Bronchial smooth muscle cell (primary cell): ENCODE data around the gene COA3. TPM values are rescaled to one million over a fixed set of nuclear protein-coding genes. Genes with fewer than 3 reads are reported as not detected.

ENCODE experiments used
- total RNA-seq: library from RNA; depleted of rRNA; stranded (reverse); fragments of >200 nt; gene quantifications from 2 replicates; pipeline ENCODE4 v1.2.1, GENCODE V29; 2014

The COA3 gene, protein sequence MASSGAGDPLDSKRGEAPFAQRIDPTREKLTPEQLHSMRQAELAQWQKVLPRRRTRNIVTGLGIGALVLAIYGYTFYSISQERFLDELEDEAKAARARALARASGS
- 70.6 and 86.2 TPM in 2 replicates for total RNA-seq

GRCh38 chr17:42798383-42799380 is at the start of gene COA3, which contains the start of gene CNTD1:
Gene COA3, minus strand, starts transcription at chr17:42798704. Its CDS starts 23 bp downstream, at chr17:42798681.
Gene CNTD1, plus strand, starts transcription at chr17:42798861. Its CDS starts 207 bp downstream, at chr17:42799068.

GRCh38 chr17:42844271-42844670 is 45.8 kb upstream of the COA3 start, which contains the start of gene AOC2:
Gene AOC2, plus strand, starts transcription at chr17:42844580. Its CDS starts 47 bp downstream, at chr17:42844627.

DNA sequence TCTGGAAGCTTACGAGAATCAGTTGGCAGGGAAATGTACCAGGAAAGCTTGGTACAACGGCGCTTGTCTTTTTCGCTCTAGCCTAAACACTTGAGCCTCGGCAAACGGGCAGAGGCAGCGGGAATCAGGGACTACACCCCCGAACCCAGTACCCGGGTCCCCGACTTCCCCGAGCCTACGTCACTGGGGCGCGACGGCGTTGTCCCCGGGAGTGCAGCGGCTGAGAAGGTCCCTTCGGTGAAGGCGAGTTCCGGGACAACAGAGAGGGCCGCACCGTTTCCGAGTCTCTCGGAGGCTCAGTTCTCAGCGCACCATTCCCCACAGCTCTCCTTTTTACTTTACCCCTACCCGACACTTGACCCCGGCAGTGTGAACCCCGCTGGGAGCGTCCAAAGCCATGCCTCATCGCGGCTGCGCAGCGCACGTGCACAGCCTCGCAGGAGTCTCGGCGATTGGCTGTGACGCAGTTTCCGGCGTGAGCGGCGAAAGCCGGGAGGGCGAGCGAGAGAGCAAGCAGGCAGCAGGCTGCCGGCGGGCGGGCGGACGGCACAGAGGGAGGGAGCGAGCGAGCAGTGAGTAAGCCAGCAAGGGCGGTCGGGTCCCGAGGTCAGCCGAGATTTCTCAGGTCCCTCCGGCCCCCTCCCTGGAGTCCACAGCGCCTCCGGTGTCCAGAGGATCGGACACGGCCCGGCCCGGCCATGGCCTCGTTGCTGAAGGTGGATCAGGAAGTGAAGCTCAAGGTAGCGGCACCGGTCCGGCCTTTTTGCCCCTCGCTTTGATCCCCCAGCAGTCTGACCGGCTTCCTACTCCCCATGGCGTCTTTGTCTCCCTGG is 34.6 kb upstream of the COA3 start, which contains the start of gene PSME3:
Gene PSME3 (plus strand): TSS at position 464 of the 833 bp plus-strand sequence. CDS start 235 bp downstream, at position 699.

DNA sequence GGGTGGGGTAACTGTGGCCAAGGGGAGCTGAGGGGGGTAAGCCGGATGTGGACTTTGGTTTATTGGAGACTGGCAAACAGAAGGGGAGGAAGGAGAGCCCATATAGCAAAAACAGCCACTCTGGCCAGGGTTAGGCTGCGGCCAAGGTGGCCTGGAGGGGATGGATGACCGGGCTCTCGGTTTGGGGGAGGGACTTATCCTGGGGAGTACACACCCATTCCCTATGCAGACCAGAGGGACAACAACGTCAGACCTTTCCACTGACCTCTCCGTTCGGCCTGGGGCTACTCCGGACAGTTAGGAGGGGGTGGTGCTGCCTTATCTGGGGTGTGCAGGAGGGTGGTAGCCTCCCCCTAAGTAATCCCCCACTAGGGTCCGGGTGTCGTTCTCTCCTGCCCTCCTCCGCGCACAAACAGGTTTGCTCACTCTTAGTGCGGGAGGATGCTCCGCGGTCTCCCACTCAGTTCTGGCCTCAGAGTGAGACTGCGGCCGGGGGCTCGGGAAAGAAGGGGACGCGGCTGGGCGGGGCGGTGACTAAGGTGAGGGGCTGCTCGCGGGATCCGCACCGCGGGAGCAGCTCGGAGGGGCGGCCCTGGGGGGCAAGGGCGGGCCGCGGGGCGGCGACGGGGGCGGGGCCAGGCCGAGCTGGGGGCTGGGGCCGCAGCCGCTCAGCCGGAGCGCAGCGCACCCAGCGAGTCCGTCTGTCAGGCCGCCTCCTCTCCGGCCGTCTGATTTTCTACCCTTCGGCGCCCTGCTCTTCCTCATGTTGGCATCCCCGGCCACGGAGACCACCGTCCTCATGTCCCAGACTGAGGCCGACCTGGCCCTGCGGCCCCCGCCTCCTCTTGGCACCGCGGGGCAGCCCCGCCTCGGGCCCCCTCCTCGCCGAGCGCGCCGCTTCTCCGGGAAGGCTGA is 18.3 kb downstream of the COA3 start, which contains the start of gene WNK4:
Gene WNK4 (plus strand): TSS at position 675 of the 915 bp plus-strand sequence. CDS start 89 bp downstream, at position 764.

DNA sequence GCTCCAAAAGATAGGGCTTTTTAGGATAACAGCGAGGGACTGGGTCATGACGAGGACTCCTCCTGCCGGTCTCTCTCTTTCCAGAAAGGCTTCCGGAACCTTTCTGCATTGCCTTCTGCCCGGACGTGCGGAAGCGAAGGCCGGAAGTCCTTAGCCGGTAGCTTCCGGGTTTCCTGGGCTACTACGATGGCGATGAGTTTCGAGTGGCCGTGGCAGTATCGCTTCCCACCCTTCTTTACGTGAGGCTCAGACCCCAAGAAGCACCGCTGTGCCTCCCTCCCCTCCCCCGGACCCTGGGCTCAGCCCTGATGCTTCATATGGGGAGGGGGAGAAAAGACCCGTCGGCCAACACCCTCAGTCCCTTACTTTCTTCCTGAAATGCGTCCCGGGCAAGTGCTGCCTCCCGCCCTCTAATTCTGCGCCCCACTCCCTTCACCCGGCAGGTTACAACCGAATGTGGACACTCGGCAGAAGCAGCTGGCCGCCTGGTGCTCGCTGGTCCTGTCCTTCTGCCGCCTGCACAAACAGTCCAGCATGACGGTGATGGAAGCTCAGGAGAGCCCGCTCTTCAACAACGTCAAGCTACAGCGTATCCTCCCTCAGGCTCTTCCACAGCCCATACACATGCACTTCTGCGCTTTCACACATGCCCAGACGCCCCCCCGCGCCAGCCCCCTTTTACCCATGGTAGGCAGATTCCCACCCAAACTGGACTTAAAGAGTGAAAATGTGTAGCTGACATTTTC is 25.0 kb downstream of the COA3 start, which contains the start of gene VPS25:
Gene VPS25 (plus strand): TSS at position 160 of the 746 bp plus-strand sequence. CDS start 27 bp downstream, at position 187.

GRCh38 chr17:42760652-42761581 is 37.6 kb downstream of the COA3 start, which contains the start of gene RAMP2:
Gene RAMP2, plus strand, starts transcription at chr17:42761227. Its CDS starts 35 bp downstream, at chr17:42761262.

Other genes with a start within 250 kb of the COA3 start
- gene HSD17B1, start 245.8 kb downstream of the COA3 start, total RNA-seq: 1.5 and 5.7 TPM in 2 replicates
- 6.4 and 7.7 TPM in 2 replicates for gene COASY, start 236.6 kb downstream of the COA3 start, total RNA-seq
- 30.1 and 31.0 TPM in 2 replicates for gene MLX, start 231.6 kb downstream of the COA3 start, total RNA-seq
- gene PSMC3IP, start 221.0 kb downstream of the COA3 start, total RNA-seq: 2.1 and 2.4 TPM in 2 replicates
- gene RETREG3, start 189.3 kb downstream of the COA3 start, total RNA-seq: 40.4 and 41.9 TPM in 2 replicates
- 12.3 TPM in 2 replicates for gene TUBG1, start 189.0 kb downstream of the COA3 start, total RNA-seq
- 7.8 and 8.8 TPM in 2 replicates for gene TUBG2, start 139.4 kb downstream of the COA3 start, total RNA-seq
- 10.1 and 12.9 TPM in 2 replicates for gene PLEKHH3, start 121.7 kb downstream of the COA3 start, total RNA-seq
- gene CCR10, start 116.9 kb downstream of the COA3 start, total RNA-seq: 2.0 and 5.8 TPM in 2 replicates
- gene CNTNAP1, start 116.2 kb downstream of the COA3 start, total RNA-seq: 23.4 and 39.4 TPM in 2 replicates
- 13.4 and 16.7 TPM in 2 replicates for gene EZH1, start 53.7 kb downstream of the COA3 start, total RNA-seq
- gene RAMP2, start 37.5 kb downstream of the COA3 start, total RNA-seq: 0.17 TPM in 1 of 2 replicates, not detected in the other
- gene VPS25, start 25.3 kb downstream of the COA3 start, total RNA-seq: 46.5 and 50.2 TPM in 2 replicates
- 0.09 and 0.32 TPM in 2 replicates for gene WNK4, start 18.1 kb downstream of the COA3 start, total RNA-seq
- 0.16 and 0.94 TPM in 2 replicates for gene CNTD1, start 157 bp upstream of the COA3 start, total RNA-seq
- 170 and 185 TPM in 2 replicates for gene BECN1, start 25.6 kb upstream of the COA3 start, total RNA-seq
- 42.0 and 50.3 TPM in 2 replicates for gene PSME3, start 34.7 kb upstream of the COA3 start, total RNA-seq
- gene AOC2, start 45.9 kb upstream of the COA3 start, total RNA-seq: 0.32 and 0.60 TPM in 2 replicates
- 0.16 and 1.9 TPM in 2 replicates for gene AOC3, start 52.5 kb upstream of the COA3 start, total RNA-seq
- gene G6PC1, start 102.1 kb upstream of the COA3 start, total RNA-seq: 0.16 TPM in 1 of 2 replicates, not detected in the other
- 27.6 and 29.8 TPM in 2 replicates for gene AARSD1, start 165.8 kb upstream of the COA3 start, total RNA-seq
- 0.16 TPM in 1 of 2 replicates, not detected in the other for gene PTGES3L, start 181.4 kb upstream of the COA3 start, total RNA-seq
- 5.4 and 7.4 TPM in 2 replicates for gene RUNDC1, start 181.9 kb upstream of the COA3 start, total RNA-seq
- 1,417 and 1,668 TPM in 2 replicates for gene RPL27, start 199.7 kb upstream of the COA3 start, total RNA-seq
- 27.6 and 33.1 TPM in 2 replicates for gene IFI35, start 208.1 kb upstream of the COA3 start, total RNA-seq
- 409 and 552 TPM in 2 replicates for gene VAT1, start 223.7 kb upstream of the COA3 start, total RNA-seq
- 0.60 and 0.95 TPM in 2 replicates for gene RND2, start 226.5 kb upstream of the COA3 start, total RNA-seq